Measurements from ENCODE around the gene NPTX1. TPM values are rescaled to one million over a fixed set of nuclear protein-coding genes. Genes with fewer than 3 reads are reported as not detected.

Gene NPTX1
- total and polyA plus RNA-seq, 2 donors (not counting 1 experiment from before 2014, with no cell fraction given) = 0.07 to 0.57 TPM

DNA sequence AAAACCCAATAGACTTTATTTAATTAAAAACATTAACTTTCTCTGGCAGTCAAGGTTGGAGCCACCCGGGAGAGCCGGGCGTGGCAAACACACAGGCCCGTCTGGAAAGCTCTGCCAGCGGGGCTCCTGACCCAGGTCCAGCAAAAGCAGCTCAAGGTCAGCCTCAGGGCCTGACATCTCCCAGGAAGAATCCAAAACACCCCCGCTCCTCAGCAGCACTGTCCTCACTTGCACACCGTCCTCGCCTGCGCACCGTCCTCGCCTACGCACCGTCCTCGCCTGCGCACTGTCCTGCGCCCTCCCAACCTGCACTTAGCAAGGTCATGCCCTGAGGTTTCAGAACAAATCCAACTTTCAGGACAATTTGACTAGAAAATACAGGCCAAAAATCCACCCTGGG, 36.8 kb upstream of the NPTX1 start:
- ATAC-seq (ENCODE audit: low read depth) (no peak), DNase-seq (no peak)
- Histone ChIP-seq H3K79me2 (ENCODE audit: control insufficient read depth, insufficient read depth, low read length) (no peaks in the 10 kb centered on the region), H3K27me3 (replicated peaks in 1 of 4; ENCODE audit: control extremely low read depth in 1 of 4, control insufficient read depth in 3 of 4, insufficient read depth in 4 of 4, low read length in 3 of 4) (peaks cover 0 to 7% (median 0%) of the 10 kb centered on the region in 4 experiments), H3K4me3 (ENCODE audit: control extremely low read depth in 1 of 5, extremely low read depth in 1 of 5, insufficient read depth in 1 of 5, low read depth in 2 of 5, low read length in 4 of 5) (no peak overlapping the region), H3K9me3 (ENCODE audit: control extremely low read depth in 1 of 3, control insufficient read depth in 2 of 3, insufficient read depth in 1 of 3, low read length in 2 of 3) (no peaks in the 10 kb centered on the region), H3K9ac (ENCODE audit: low read length) (no peak overlapping the region), H3K27ac (ENCODE audit: low read length in 2 of 2) (no peak overlapping the region), H2AFZ (ENCODE audit: insufficient read depth, low read depth, low read length, poor library complexity, severe bottlenecking) (no peak overlapping the region), H4K20me1 (ENCODE audit: control insufficient read depth, insufficient read depth, low read length, poor library complexity, severe bottlenecking) (no peaks in the 10 kb centered on the region), H3K4me2 (replicated peaks; ENCODE audit: low read depth, low read length, poor library complexity, severe bottlenecking) (no peak overlapping the region), H3K4me1 (ENCODE audit: control insufficient read depth in 2 of 2, insufficient read depth in 2 of 2, low read length in 2 of 2) (no peaks in the 10 kb centered on the region), H3K36me3 (replicated peaks in 1 of 2; ENCODE audit: control extremely low read depth in 1 of 2, control insufficient read depth in 1 of 2, extremely low read depth in 1 of 2, insufficient read depth in 2 of 2, low read length in 1 of 2) (no peaks in the 10 kb centered on the region)
- intact Hi-C loops (cut with micrococcal nuclease) = no loop called here
- Mint-ChIP-seq H3K27me3 (peaks cover 5% of the 10 kb centered on the region), H3K4me1 (no peaks in the 10 kb centered on the region), H3K9me3 (ENCODE audit: insufficient read depth) (no peaks in the 10 kb centered on the region), H3K4me3 (no peak overlapping the region), H3K27ac (no peak overlapping the region)
- 96% methylated on average over 12 of the region's 16 CpGs for WGBS (ENCODE audit: insufficient coverage)
- TF ChIP-seq CTCF (IDR thresholded peaks at IDR 0.05) (no peak), EZH2 (IDR thresholded peaks at IDR 0.05; ENCODE audit: borderline replicate concordance, insufficient read depth, low read depth, low read length, poor library complexity, severe bottlenecking) (no peak)
- POLR2A ChIA-PET = no interaction called here
- CTCF ChIA-PET = no interaction called here

- no peak for DNase-seq
- Histone ChIP-seq H3K9ac (ENCODE audit: low read length) (no peak overlapping the region), H3K79me2 (ENCODE audit: control insufficient read depth, insufficient read depth, low read length) (no peaks in the 10 kb centered on the region), H3K27me3 (replicated peaks in 1 of 4; ENCODE audit: control extremely low read depth in 1 of 4, control insufficient read depth in 3 of 4, insufficient read depth in 4 of 4, low read length in 3 of 4) (peaks cover 0 to 7% (median 0%) of the 10 kb centered on the region in 4 experiments), H3K4me2 (replicated peaks; ENCODE audit: low read depth, low read length, poor library complexity, severe bottlenecking) (no peak overlapping the region), H3K36me3 (replicated peaks in 1 of 2; ENCODE audit: control extremely low read depth in 1 of 2, control insufficient read depth in 1 of 2, extremely low read depth in 1 of 2, insufficient read depth in 2 of 2, low read length in 1 of 2) (no peaks in the 10 kb centered on the region), H3K4me1 (ENCODE audit: control insufficient read depth in 2 of 2, insufficient read depth in 2 of 2, low read length in 2 of 2) (no peaks in the 10 kb centered on the region), H3K4me3 (ENCODE audit: control extremely low read depth in 1 of 5, extremely low read depth in 1 of 5, insufficient read depth in 1 of 5, low read depth in 2 of 5, low read length in 4 of 5) (no peak overlapping the region), H4K20me1 (ENCODE audit: control insufficient read depth, insufficient read depth, low read length, poor library complexity, severe bottlenecking) (no peaks in the 10 kb centered on the region), H3K27ac (ENCODE audit: low read length in 2 of 2) (no peak overlapping the region), H2AFZ (ENCODE audit: insufficient read depth, low read depth, low read length, poor library complexity, severe bottlenecking) (no peak overlapping the region), H3K9me3 (ENCODE audit: control extremely low read depth in 1 of 3, control insufficient read depth in 2 of 3, insufficient read depth in 1 of 3, low read length in 2 of 3) (no peaks in the 10 kb centered on the region)
- TF ChIP-seq EZH2 (IDR thresholded peaks at IDR 0.05; ENCODE audit: borderline replicate concordance, insufficient read depth, low read depth, low read length, poor library complexity, severe bottlenecking) (no peak), CTCF (IDR thresholded peaks at IDR 0.05) (no peak)
- Mint-ChIP-seq H3K4me3 (no peak overlapping the region), H3K9me3 (ENCODE audit: insufficient read depth) (no peaks in the 10 kb centered on the region), H3K27ac (no peak overlapping the region), H3K4me1 (no peaks in the 10 kb centered on the region), H3K27me3 (peaks cover 5% of the 10 kb centered on the region)
- 88% methylated on average over 15 of the region's 15 CpGs for WGBS (ENCODE audit: insufficient coverage)
- CTCF ChIA-PET = no interaction called here
- ATAC-seq (ENCODE audit: low read depth) = no peak
- POLR2A ChIA-PET = no interaction called here
- intact Hi-C loops (cut with micrococcal nuclease) = no loop called here
These were observed 35.8 kb upstream of the NPTX1 start for GRCh38 chr17:80512233-80512632.
